Stomach (tissue), 4 donors: Measurements from ENCODE around the gene TNS1.

Experiments used
- CTCF ChIP-seq, 7 experiments: fragments of 450-650 bp in 4 of 7; fragments of 200-600 bp in 3 of 7; sonication (generic) in 3 of 7; IDR thresholded peaks; one replicate each; pipeline ENCODE4 v1.5.1; 2016 to 2019; ENCODE audit warnings: antibody characterized with exemption in 7 of 7, control low read depth in 2 of 7, mild to moderate bottlenecking in 1 of 7
- EP300 ChIP-seq: sonication (generic); formaldehyde crosslinking; IDR thresholded peaks from one replicate; pipeline ENCODE4 v1.6.1; 2017; ENCODE audit warnings: antibody characterized with exemption
- POLR2A ChIP-seq, 4 donors: fragments of 450-650 bp; IDR thresholded peaks; one replicate each; pipeline ENCODE4 v1.6.1; 2016; ENCODE audit warnings: antibody characterized with exemption in 4 of 4, control low read depth in 2 of 4, mild to moderate bottlenecking in 1 of 4, moderate library complexity in 1 of 4
- POLR2AphosphoS5 ChIP-seq, 3 donors: sonication (generic); formaldehyde crosslinking; IDR thresholded peaks; one replicate each; pipeline ENCODE4 v1.6.1; 2016; ENCODE audit warnings: antibody characterized with exemption in 3 of 3

DNA sequence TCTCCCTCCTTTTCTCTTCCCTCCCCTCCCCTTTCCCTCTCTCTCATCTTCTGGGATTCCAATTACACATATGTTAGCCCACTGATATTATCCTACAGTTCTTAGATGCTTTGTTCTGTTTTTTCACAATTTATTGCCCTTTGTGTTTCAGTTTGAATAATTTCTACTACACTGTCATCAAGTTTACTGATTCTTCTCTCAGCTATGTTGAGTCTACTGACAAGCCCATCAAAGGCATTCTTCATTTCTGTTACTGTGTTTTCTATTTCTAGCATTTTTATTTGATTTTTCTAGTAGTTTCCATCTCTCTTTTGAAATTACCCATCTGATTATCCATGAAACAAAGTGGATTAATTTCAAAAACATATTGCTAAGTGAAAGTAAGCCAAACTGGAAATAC is 219.6 kb downstream of the TNS1 start:
- TF ChIP-seq CTCF (IDR thresholded peaks at IDR 0.05) (no peak), EP300 (no peak), POLR2AphosphoS5 (IDR thresholded peaks at IDR 0.05) (no peak), POLR2A (IDR thresholded peaks at IDR 0.05) (no peak)
